K562 (cell line): ENCODE data around the gene SLC11A1. TPM values are rescaled to one million over a fixed set of nuclear protein-coding genes. Genes with fewer than 3 reads are reported as not detected.

Source experiments
- C11orf30 ChIP-seq: fragments of 450-650 bp; IDR thresholded peaks from 2 replicates; pipeline ENCODE4 v1.6.1; 2016; ENCODE audit warnings: low read depth, mild to moderate bottlenecking
- CBFA2T2 ChIP-seq: fragments of 450-650 bp; conservative IDR thresholded peaks from 2 replicates; pipeline ENCODE4 v1.6.1; 2017; ENCODE audit warnings: mild to moderate bottlenecking
- CREM ChIP-seq: IDR thresholded peaks from 2 replicates; pipeline ENCODE4 v1.6.1; 2014; ENCODE audit warnings: antibody characterized with exemption, low read depth
- ERF ChIP-seq: fragments of 450-650 bp; formaldehyde crosslinking; IDR thresholded peaks from 2 replicates; pipeline ENCODE4 v1.4.0; 2020; ENCODE audit warnings: mild to moderate bottlenecking, mixed read lengths
- ETV1 ChIP-seq: fragments of 450-650 bp; conservative IDR thresholded peaks from 2 replicates; pipeline ENCODE4 v1.6.1; 2016; ENCODE audit warnings: missing genetic modification characterization, control low read depth, low read depth, missing compliant biosample characterization
- FOXA3 ChIP-seq, 2 experiments: fragments of 450-650 bp in 1 of 2; sonication (generic) in 1 of 2; formaldehyde crosslinking; IDR thresholded peaks in 1 of 2; conservative IDR thresholded peaks in 1 of 2; 2 replicates each; pipeline versions ENCODE4 v1.4.0 to v1.8.0; 2020 to 2022; ENCODE audit warnings: mild to moderate bottlenecking in 2 of 2, missing genetic modification reagents in 1 of 2
- HDAC1 ChIP-seq, 2 experiments: fragments of 450-650 bp; IDR thresholded peaks; 2 replicates each; pipeline ENCODE4 v1.6.1; 2016 to 2017; ENCODE audit warnings: inconsistent platforms in 1 of 2, mild to moderate bottlenecking in 1 of 2, moderate library complexity in 1 of 2
- MEIS2 ChIP-seq: fragments of 450-650 bp; IDR thresholded peaks from 2 replicates; pipeline ENCODE4 v1.6.1; 2014; ENCODE audit warnings: mild to moderate bottlenecking; ENCODE audit not compliant: partially characterized antibody
- MTA1 ChIP-seq: fragments of 450-650 bp; IDR thresholded peaks from 2 replicates; pipeline ENCODE4 v1.6.1; 2017; ENCODE audit warnings: borderline replicate concordance
- MYNN ChIP-seq, 2 experiments: sonication (generic); formaldehyde crosslinking in 1 of 2; IDR thresholded peaks; 2 replicates each; pipeline versions ENCODE4 v1.5.0 to v1.6.1; 2016 to 2020; ENCODE audit warnings: antibody characterized with exemption in 1 of 2, missing genetic modification reagents in 1 of 2
- NCOR1 ChIP-seq: fragments of 450-650 bp; IDR thresholded peaks from 2 replicates; pipeline ENCODE4 v1.6.1; 2016; ENCODE audit warnings: mild to moderate bottlenecking, moderate library complexity
- NFIC ChIP-seq: fragments of 450-650 bp; IDR thresholded peaks from 2 replicates; pipeline ENCODE4 v1.6.1; 2017; ENCODE audit warnings: mild to moderate bottlenecking, inconsistent platforms
- ZBTB7A ChIP-seq: IDR thresholded peaks from 2 replicates; pipeline ENCODE4 v1.6.1; 2011; ENCODE audit warnings: low read depth, mild to moderate bottlenecking, low read length, moderate library complexity, borderline replicate concordance; ENCODE audit not compliant: control insufficient read depth
- ZNF174 ChIP-seq: fragments of 250-450 bp; sonication (Bioruptor Pico); IDR thresholded peaks from 2 replicates; pipeline ENCODE4 v1.4.0; 2020; ENCODE audit warnings: mild to moderate bottlenecking
- ZNF184 ChIP-seq: sonication (generic); formaldehyde crosslinking; IDR thresholded peaks from 2 replicates; pipeline ENCODE4 v1.5.0; 2020; ENCODE audit warnings: missing genetic modification reagents
- polyA plus RNA-seq, 8 experiments: library from polyadenylated mRNA; depleted of rRNA in 4 of 8; stranded (reverse) in 5 of 8; unstranded in 3 of 8; fragments of >200 nt; fragmentation: Nextera tagmentation in 2 of 8; fragmentation: Illumina TruSeq in 1 of 8; extraction: Ambion mirVana in 2 of 8; extraction: Trizol in 1 of 8; gene quantifications; 2 replicates each; pipeline versions ENCODE4 v1.2.1 to v1.2.3, GENCODE V29; 2011 to 2014; ENCODE audit warnings: inconsistent platforms in 1 of 8, missing spikeins in 1 of 8
- total RNA-seq, 7 experiments: library from RNA; depleted of rRNA in 6 of 7; stranded (reverse); fragments of >200 nt in 6 of 7; fragmentation: Illumina TruSeq in 2 of 7; extraction: Trizol in 2 of 7; gene quantifications; 2 replicates each; pipeline versions ENCODE4 v1.2.1 to v1.2.3, GENCODE V29; 2011 to 2021; ENCODE audit warnings: low replicate concordance in 1 of 7
- TF ChIP-seq, protein P1 (sequence below), 2 experiments: fragments of 450-650 bp; IDR thresholded peaks; 2 replicates each; pipeline ENCODE4 v1.6.1; 2016; ENCODE audit warnings: mild to moderate bottlenecking in 2 of 2, borderline replicate concordance in 1 of 2, low read depth in 1 of 2, moderate library complexity in 1 of 2
- TF ChIP-seq, protein P2 (sequence below): fragments of 450-650 bp; IDR thresholded peaks from 2 replicates; pipeline ENCODE4 v1.6.1; 2016

Gene SLC11A1
- total and polyA plus RNA-seq, 9 of the 15 experiments (the other 6 are each of a cell fraction or from before 2014, with no cell fraction given): 0.35 to 1.6 (median 0.65) TPM

DNA sequence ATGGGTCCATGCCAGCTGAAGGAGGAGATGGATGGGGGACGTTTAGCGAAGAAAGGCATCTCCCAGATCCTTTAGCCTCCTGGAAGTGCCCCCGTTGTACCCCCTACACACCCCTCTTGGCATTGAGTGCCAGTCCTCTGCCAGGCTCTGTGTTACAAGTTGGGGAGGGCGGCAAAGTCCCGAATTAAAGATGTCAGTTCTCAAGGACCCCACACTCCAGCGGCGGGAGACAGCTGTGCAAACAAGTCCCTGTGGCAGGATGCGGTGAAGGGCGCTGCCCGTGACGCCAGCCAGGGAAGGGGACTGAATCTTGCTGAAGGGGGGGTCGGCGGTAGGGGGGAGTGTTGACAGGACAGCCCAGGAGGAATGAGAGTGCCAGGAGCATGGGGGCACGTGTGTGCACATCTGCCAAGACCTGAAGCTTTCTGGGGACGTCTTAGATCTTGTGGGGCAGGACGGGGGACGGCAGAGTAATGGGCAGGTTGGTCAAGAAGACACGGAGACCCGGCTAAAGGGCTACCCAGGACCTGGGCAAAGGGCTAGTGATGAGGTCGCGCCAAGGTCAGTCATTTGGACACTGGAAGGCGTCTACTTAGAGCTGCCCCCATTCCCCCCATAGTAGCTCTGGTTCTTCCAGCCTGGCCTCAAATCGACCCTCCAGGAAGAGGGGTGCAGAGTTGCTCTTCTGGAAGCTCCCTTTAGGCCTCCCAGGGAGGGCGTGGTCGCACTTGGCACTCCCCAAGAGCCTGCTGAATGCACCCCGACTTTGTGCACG, 14.8 kb downstream of the SLC11A1 start (continued):
- TF ChIP-seq, protein P1, sequence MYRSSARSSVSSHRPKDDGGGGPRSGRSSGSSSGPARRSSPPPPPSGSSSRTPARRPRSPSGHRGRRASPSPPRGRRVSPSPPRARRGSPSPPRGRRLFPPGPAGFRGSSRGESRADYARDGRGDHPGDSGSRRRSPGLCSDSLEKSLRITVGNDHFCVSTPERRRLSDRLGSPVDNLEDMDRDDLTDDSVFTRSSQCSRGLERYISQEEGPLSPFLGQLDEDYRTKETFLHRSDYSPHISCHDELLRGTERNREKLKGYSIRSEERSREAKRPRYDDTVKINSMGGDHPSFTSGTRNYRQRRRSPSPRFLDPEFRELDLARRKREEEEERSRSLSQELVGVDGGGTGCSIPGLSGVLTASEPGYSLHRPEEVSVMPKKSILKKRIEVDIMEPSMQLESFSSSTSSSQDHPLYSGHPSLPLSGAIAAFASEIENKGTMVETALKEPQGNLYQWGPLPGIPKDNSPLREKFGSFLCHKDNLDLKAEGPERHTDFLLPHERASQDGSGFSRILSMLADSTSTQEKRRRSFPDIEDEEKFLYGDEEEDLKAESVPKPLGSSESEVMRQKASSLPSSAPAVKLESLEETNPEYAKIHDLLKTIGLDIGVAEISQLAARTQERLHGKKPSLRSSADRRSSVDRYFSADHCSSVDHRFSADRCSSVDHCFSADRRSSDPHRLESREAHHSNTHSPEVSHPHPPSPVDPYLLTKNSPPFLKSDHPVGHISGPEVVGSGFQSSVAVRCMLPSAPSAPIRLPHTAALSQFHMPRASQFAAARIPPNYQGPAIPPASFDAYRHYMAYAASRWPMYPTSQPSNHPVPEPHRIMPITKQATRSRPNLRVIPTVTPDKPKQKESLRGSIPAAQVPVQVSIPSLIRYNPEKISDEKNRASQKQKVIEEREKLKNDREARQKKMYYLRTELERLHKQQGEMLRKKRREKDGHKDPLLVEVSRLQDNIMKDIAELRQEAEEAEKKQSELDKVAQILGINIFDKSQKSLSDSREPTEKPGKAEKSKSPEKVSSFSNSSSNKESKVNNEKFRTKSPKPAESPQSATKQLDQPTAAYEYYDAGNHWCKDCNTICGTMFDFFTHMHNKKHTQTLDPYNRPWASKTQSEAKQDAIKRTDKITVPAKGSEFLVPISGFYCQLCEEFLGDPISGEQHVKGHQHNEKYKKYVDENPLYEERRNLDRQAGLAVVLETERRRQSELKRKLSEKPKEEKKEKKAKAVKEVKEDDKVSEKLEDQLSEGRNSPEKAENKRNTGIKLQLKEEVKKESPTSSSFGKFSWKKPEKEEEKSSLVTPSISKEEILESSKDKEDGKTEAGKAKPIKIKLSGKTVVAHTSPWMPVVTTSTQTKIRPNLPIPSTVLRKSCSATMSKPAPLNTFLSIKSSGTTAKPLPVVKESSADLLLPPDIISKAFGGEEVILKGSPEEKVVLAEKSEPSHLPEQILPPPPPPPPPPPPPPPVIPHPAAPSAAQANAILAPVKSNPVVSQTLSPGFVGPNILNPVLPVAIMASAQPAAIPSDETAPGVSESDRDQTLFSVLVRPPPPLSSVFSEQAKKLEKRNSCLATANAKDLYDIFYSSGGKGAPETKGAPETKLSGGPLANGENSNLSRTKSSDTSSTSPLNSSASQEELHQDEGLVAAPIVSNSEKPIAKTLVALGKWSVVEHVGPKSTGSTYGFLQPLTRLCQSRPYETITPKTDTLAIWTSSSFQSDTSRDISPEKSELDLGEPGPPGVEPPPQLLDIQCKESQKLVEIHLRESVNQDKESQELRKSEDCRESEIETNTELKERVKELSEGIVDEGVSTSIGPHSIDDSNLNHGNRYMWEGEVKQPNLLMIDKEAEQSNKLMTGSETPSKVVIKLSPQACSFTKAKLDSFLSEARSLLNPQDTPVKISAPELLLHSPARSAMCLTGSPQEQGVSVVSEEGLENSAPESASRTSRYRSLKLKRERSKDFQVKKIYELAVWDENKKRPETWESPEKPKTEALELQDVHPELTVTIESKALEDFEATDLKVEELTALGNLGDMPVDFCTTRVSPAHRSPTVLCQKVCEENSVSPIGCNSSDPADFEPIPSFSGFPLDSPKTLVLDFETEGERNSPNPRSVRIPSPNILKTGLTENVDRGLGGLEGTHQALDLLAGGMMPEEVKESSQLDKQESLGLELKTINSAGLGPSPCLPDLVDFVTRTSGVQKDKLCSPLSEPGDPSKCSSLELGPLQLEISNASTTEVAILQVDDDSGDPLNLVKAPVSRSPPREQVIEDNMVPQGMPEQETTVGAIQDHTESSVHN (IDR thresholded peaks at IDR 0.05; ENCODE audit: borderline replicate concordance in 1 of 2, low read depth in 1 of 2): 0 out of 4 replicates have a peak, but pooled peaks of 1 of the 2 experiments have one; percentile 36
- TF ChIP-seq ETV1: 0 out of 2 replicates have a peak, but pooled peaks have one; percentile 21
- peak; percentile 68 for TF ChIP-seq CREM
- no peak for TF ChIP-seq ZNF184 (CRISPR knock-in tag)
- TF ChIP-seq ZBTB7A: peak; percentile 47; the same call in 1 of the 2 replicates
- TF ChIP-seq, protein P2, sequence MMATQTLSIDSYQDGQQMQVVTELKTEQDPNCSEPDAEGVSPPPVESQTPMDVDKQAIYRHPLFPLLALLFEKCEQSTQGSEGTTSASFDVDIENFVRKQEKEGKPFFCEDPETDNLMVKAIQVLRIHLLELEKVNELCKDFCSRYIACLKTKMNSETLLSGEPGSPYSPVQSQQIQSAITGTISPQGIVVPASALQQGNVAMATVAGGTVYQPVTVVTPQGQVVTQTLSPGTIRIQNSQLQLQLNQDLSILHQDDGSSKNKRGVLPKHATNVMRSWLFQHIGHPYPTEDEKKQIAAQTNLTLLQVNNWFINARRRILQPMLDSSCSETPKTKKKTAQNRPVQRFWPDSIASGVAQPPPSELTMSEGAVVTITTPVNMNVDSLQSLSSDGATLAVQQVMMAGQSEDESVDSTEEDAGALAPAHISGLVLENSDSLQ: 0 out of 2 replicates have a peak, but pooled peaks have one; percentile 11
- TF ChIP-seq ERF (CRISPR knock-in tag): peak; percentile 61; the same call in 1 of the 2 replicates
- TF ChIP-seq C11orf30: no peak
- peak; percentile 92 to 98 for TF ChIP-seq FOXA3 (CRISPR knock-in tag; conservative IDR thresholded peaks at IDR 0.05 in 1 of 2, IDR thresholded peaks at IDR 0.05 in 1 of 2)
- 0 out of 2 replicates have a peak, but pooled peaks have one; percentile 30 for TF ChIP-seq MTA1
- TF ChIP-seq MEIS2: peak; percentile 31
- peak in 1 of 2 experiments; percentile 36; a peak in 1 of 4 replicates for TF ChIP-seq HDAC1 (IDR thresholded peaks at IDR 0.05)
- no peak for TF ChIP-seq ZNF174 (CRISPR knock-in tag)
- TF ChIP-seq MYNN (IDR thresholded peaks at IDR 0.05): 0 out of 2 replicates have a peak, but pooled peaks have one; percentile 8
- TF ChIP-seq MYNN (CRISPR knock-in tag; IDR thresholded peaks at IDR 0.05): no peak
- TF ChIP-seq CBFA2T2: no peak
- TF ChIP-seq NCOR1: peak; percentile 26; the same call in 1 of the 2 replicates
- peak; percentile 31; the same call in 1 of the 2 replicates for TF ChIP-seq NFIC
